DOHH2 (cell line): ENCODE data around the gene CDKAL1.

Source experiments
- H3F3A ChIP-seq: fragments of 200-600 bp; sonication (generic), shearing (Covaris generic); 2 replicates; pipeline ENCODE4 v1.6.0; 2016; ENCODE audit warnings: antibody characterized with exemption, mild to moderate bottlenecking; ENCODE audit not compliant: control insufficient read depth, insufficient read depth
- H3K27ac ChIP-seq: fragments of 200-600 bp; sonication (generic); 2 replicates; pipeline ENCODE4 v1.5.1; 2014; ENCODE audit warnings: low read depth, mild to moderate bottlenecking, low read length, moderate library complexity
- H3K27me3 ChIP-seq: fragments of 200-600 bp; sonication (generic); 2 replicates; pipeline ENCODE4 v1.6.1; 2014; ENCODE audit warnings: mild to moderate bottlenecking, low read length, mixed read lengths; ENCODE audit not compliant: control insufficient read depth
- H3K36me3 ChIP-seq: fragments of 200-600 bp; sonication (generic); 2 replicates; pipeline ENCODE4 v1.6.1; 2014; ENCODE audit warnings: mild to moderate bottlenecking, low read length, moderate library complexity, mixed read lengths; ENCODE audit not compliant: control insufficient read depth
- H3K4me1 ChIP-seq: fragments of 200-600 bp; sonication (generic); 2 replicates; pipeline ENCODE4 v1.6.1; 2014; ENCODE audit warnings: mild to moderate bottlenecking, low read length, mixed read lengths; ENCODE audit not compliant: control insufficient read depth
- H3K4me2 ChIP-seq: fragments of 200-600 bp; sonication (generic); 2 replicates; pipeline ENCODE4 v1.6.0; 2014; ENCODE audit warnings: mild to moderate bottlenecking, low read length, moderate library complexity
- H3K4me3 ChIP-seq: fragments of 200-600 bp; sonication (generic); 2 replicates; pipeline ENCODE4 v1.5.1; 2014; ENCODE audit warnings: mild to moderate bottlenecking, low read length, mixed read lengths
- H3K79me2 ChIP-seq: fragments of 200-600 bp; sonication (generic); 2 replicates; pipeline ENCODE4 v1.6.1; 2014; ENCODE audit warnings: mild to moderate bottlenecking, low read length, mixed read lengths; ENCODE audit not compliant: control insufficient read depth
- H3K9me2 ChIP-seq: fragments of 200-600 bp; sonication (generic); replicated peaks from 2 replicates; pipeline ENCODE4 v1.6.1; 2014; ENCODE audit warnings: mild to moderate bottlenecking, low read length, mixed read lengths; ENCODE audit not compliant: control insufficient read depth
- H3K9me3 ChIP-seq: fragments of 200-600 bp; sonication (generic); 2 replicates; pipeline ENCODE4 v1.6.1; 2014; ENCODE audit warnings: antibody characterized with exemption, low read length, mixed read lengths; ENCODE audit not compliant: control insufficient read depth, insufficient read depth
- H4K20me1 ChIP-seq: fragments of 200-600 bp; sonication (generic); 2 replicates; pipeline ENCODE4 v1.6.0; 2014; ENCODE audit warnings: low read depth, mild to moderate bottlenecking, antibody characterized with exemption, low read length, moderate library complexity; ENCODE audit not compliant: control insufficient read depth, insufficient read depth
- CTCF ChIP-seq: fragments of 200-600 bp; sonication (generic); IDR thresholded peaks from one replicate; pipeline ENCODE4 v1.5.1; 2014; ENCODE audit warnings: antibody characterized with exemption, mild to moderate bottlenecking, low read depth, low read length; ENCODE audit not compliant: poor library complexity, severe bottlenecking
- EZH2phosphoT487 ChIP-seq: fragments of 200-600 bp; sonication (generic); IDR thresholded peaks from 2 replicates; pipeline ENCODE4 v1.6.1; 2017; ENCODE audit warnings: borderline replicate concordance, mild to moderate bottlenecking, antibody characterized with exemption, low read length, moderate library complexity, mixed read lengths

CDKAL1 gene

DNA sequence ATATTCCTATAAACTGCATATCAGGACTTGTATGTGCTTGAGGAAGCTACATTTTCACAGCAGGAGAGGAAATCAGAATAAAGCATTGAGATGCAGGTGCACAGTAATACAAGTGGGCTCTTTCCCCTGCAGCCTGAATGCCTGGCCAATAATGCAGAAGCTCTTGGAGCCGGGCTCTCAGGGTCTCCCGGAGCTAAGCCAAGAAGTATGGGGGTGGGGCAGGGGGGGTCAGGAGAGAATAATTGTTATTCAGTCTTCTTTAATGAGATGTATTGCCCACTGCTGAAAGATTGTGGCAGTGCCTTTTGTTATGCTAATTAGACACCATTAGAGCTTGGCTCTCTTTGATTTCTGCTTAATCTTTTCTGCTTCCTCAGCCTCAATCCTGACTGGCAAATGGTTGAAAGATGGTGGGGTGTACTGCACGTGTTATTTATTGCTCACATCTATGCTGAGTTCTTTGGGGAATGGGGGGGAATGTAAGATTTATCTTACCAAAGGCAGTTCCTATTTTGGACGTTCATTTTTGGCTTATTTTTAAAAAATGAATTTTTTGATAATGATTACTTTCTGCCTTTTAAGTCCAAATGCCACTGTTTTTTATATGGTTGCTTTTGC is 651.7 kb downstream of the CDKAL1 start:
- Histone ChIP-seq H3F3A (no peaks in the 10 kb centered on the region), H3K4me1 (peaks cover 8% of the 10 kb centered on the region)

GRCh38 chr6:21186479-21187055 is 652.3 kb downstream of the CDKAL1 start:
- no peaks in the 10 kb centered on the region for H3K36me3 ChIP-seq
- H3K9me2 ChIP-seq, result no peaks in the 10 kb centered on the region
- H3K4me2 ChIP-seq, result no peak overlapping the region
- H4K20me1 ChIP-seq, result no peaks in the 10 kb centered on the region
- H3K9me3 ChIP-seq, result no peaks in the 10 kb centered on the region
- TF ChIP-seq EZH2phosphoT487, result no peak
- no peak for TF ChIP-seq CTCF
- no peaks in the 10 kb centered on the region for H3K79me2 ChIP-seq
- no peaks in the 10 kb centered on the region for H3F3A ChIP-seq
- H3K4me1 ChIP-seq, result peaks cover 8% of the 10 kb centered on the region
- no peaks in the 10 kb centered on the region for H3K27me3 ChIP-seq
- no peak overlapping the region for H3K27ac ChIP-seq
- H3K4me3 ChIP-seq, result no peak overlapping the region

More for the DNA sequence above, 651.7 kb downstream of the CDKAL1 start:
- Histone ChIP-seq H3K9me3 (no peaks in the 10 kb centered on the region), H3K79me2 (no peaks in the 10 kb centered on the region), H3K4me3 (no peak overlapping the region), H3K27ac (no peak overlapping the region), H4K20me1 (no peaks in the 10 kb centered on the region), H3K27me3 (no peaks in the 10 kb centered on the region), H3K36me3 (no peaks in the 10 kb centered on the region), H3K4me2 (no peak overlapping the region), H3K9me2 (no peaks in the 10 kb centered on the region)
- TF ChIP-seq CTCF (no peak), EZH2phosphoT487 (no peak)

DNA sequence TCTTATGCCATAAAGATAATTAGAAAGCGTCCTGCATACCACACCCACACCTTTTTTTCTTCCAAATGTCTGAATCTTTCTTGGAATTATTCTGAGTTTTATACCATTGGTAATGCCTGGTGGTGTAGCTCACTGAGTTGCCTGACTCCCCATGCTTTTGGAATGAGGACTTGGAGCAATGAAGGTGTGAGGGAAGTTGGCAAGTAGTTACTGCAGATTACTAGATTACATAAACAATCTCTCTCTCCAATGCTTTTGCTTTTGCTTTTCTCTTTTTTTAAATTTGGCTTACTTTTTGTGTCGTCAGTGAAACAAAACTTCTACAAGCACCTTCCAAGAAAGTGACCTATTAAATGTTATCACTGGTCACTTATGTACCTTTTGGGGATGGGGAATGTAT is 653.2 kb downstream of the CDKAL1 start:
- H3K36me3 ChIP-seq, result no peaks in the 10 kb centered on the region
- H3K27ac ChIP-seq, result no peak overlapping the region
- H3K27me3 ChIP-seq, result no peaks in the 10 kb centered on the region
- no peaks in the 10 kb centered on the region for H3K79me2 ChIP-seq
- peaks cover 8% of the 10 kb centered on the region for H3K4me1 ChIP-seq
- no peaks in the 10 kb centered on the region for H3K9me3 ChIP-seq
- H3K9me2 ChIP-seq, result no peaks in the 10 kb centered on the region
- TF ChIP-seq EZH2phosphoT487, result no peak
- TF ChIP-seq CTCF, result no peak
- H3F3A ChIP-seq, result no peaks in the 10 kb centered on the region
- H4K20me1 ChIP-seq, result no peaks in the 10 kb centered on the region
- no peak overlapping the region for H3K4me2 ChIP-seq
- H3K4me3 ChIP-seq, result no peak overlapping the region
